NCI-H345 treated with DMSO at 0.1 percent for 48 hours (cell line): Measurements from ENCODE around the gene CRTC3.
"Not testable (repeated sequence)": the region's sequence is repeated elsewhere in the genome, so short reads cannot be mapped to it uniquely, and the experiment has no call there.

Experiments
- DNase-seq: peaks from one replicate; lab custom pipeline; 2025; ENCODE audit not compliant: unreplicated experiment; lab: John Stamatoyannopoulos, UW

Gene CRTC3

GRCh38 chr15:90520365-90520764, 9.4 kb upstream of the CRTC3 start:
- DNase-seq = no peak

GRCh38 chr15:90523373-90523772, 6.3 kb upstream of the CRTC3 start:
- no peak for DNase-seq

GRCh38 chr15:90524018-90524803, 5.5 kb upstream of the CRTC3 start:
- not testable (repeated sequence) for DNase-seq

- no peak for DNase-seq
Observed at GRCh38 chr15:90529011-90529370, 732 bp upstream of the CRTC3 start.

- peak; percentile 8 for DNase-seq
Observed at GRCh38 chr15:90530250-90531051, 728 bp downstream of the CRTC3 start.

- no peak for DNase-seq
Observed at GRCh38 chr15:90531147-90531546, 1.4 kb downstream of the CRTC3 start.

GRCh38 chr15:90535254-90535653, 5.5 kb downstream of the CRTC3 start:
- no peak for DNase-seq

- DNase-seq = no peak
Observed at GRCh38 chr15:90539789-90540188, 10.1 kb downstream of the CRTC3 start.

- no peak for DNase-seq
Observed at GRCh38 chr15:90540768-90541167, 11.0 kb downstream of the CRTC3 start.

GRCh38 chr15:90545095-90545494, 15.4 kb downstream of the CRTC3 start:
- no peak for DNase-seq

- DNase-seq = no peak
Observed at GRCh38 chr15:90547540-90547939, 17.8 kb downstream of the CRTC3 start.

GRCh38 chr15:90550919-90551318, 21.2 kb downstream of the CRTC3 start:
- DNase-seq = no peak

GRCh38 chr15:90552162-90552928, 22.6 kb downstream of the CRTC3 start:
- DNase-seq = no peak

GRCh38 chr15:90552929-90553211, 23.1 kb downstream of the CRTC3 start:
- no peak for DNase-seq

GRCh38 chr15:90553248-90553745, 23.6 kb downstream of the CRTC3 start:
- DNase-seq = no peak

- DNase-seq = no peak
Observed at GRCh38 chr15:90557186-90558084, 27.7 kb downstream of the CRTC3 start.

GRCh38 chr15:90558171-90558573, 28.4 kb downstream of the CRTC3 start:
- DNase-seq = no peak

- DNase-seq = no peak
Observed at GRCh38 chr15:90559119-90559518, 29.4 kb downstream of the CRTC3 start.

GRCh38 chr15:90560229-90560776, 30.6 kb downstream of the CRTC3 start:
- no peak for DNase-seq
